NCI-H146 (cell line): Measurements from ENCODE around the gene FBXO46.

Experiments used
- DNase-seq: peaks from one replicate; lab custom pipeline; 2025; lab: John Stamatoyannopoulos, UW

The FBXO46 gene, protein sequence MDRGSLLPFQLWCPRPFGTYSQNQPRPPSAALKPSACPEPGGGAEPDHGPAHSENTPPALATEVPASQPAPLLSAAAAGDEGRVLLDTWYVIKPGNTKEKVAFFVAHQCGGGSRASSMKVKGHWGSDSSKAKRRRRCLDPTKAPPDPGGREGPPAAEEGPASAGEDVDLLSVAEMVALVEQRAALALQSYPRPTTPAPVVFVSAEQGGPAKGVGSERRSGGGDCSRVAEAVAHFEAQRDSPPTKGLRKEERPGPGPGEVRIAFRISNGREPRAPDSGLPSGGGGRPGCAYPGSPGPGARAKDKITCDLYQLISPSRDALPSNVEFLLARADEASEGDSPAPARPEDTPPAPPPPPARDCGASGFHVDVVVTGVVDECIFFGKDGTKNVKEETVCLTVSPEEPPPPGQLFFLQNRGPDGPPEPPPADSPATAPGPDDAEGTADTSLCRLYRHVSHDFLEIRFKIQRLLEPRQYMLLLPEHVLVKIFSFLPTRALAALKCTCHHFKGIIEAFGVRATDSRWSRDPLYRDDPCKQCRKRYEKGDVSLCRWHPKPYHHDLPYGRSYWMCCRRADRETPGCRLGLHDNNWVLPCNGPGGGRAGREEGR

DNA sequence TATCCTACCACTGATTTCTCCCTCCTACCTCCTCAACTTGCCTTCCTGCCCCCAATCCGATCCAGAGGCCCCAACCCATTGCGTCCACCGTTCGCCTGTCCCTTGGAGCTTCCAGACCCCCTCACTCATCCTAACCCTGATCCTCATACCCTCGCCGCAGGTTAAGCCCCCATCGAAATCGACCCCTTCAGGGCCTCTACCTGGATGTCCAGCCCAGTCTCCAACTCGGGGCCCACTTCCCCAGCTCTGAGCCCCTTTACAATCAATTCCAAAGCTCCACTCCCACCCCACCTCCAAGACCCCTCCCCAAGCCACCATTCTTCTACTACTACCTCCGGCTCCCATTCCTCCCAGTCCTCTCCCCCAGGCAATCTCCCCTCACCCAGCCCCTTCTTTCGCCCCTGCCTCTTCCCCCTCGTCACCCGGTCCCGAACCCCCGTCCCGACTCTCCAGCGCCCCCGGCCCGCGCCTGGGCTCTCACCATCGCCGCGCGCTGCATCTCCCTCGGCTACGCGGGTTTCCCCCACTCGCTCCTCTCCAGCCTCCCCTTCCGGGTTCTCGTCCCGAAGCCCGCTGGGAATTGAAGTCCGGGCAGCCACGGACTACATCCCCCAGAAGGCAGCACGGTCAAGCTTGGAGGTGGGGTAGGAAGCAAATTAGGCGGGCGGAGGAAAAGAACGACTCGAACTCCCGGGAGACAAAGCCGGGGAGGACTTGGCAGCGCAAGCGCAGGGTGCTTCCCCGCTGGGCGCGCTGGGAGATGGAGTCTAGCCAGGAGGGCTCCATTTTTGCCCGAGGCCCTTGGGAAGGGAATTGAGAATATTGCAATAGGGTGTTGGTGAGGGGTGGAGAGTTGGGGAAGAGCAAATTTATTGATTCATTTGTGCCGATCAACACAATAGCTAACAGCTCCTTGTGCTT lies at the start of gene FBXO46:
TSS of gene FBXO46 (minus strand) at position 529 of the 921 bp plus-strand sequence. CDS start 17,401 bp downstream, outside the sequence.
- peak; percentile 100 for DNase-seq

DNA sequence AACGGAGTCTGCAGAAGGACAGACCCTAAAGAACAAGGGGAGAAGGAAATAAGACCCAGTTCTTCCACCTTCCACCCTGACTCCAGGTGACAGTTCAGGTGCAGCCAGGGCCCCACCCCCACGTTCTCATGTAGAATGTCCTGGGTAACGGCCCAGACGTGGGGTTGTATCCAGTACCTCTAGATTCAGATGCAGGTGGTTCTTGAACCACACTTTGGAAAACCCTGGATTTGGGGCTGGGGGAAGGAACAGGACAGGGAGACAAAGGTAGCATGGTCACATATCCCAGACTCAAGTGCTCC lies 49.4 kb upstream of the FBXO46 start:
- DNase-seq, result no peak

DNA sequence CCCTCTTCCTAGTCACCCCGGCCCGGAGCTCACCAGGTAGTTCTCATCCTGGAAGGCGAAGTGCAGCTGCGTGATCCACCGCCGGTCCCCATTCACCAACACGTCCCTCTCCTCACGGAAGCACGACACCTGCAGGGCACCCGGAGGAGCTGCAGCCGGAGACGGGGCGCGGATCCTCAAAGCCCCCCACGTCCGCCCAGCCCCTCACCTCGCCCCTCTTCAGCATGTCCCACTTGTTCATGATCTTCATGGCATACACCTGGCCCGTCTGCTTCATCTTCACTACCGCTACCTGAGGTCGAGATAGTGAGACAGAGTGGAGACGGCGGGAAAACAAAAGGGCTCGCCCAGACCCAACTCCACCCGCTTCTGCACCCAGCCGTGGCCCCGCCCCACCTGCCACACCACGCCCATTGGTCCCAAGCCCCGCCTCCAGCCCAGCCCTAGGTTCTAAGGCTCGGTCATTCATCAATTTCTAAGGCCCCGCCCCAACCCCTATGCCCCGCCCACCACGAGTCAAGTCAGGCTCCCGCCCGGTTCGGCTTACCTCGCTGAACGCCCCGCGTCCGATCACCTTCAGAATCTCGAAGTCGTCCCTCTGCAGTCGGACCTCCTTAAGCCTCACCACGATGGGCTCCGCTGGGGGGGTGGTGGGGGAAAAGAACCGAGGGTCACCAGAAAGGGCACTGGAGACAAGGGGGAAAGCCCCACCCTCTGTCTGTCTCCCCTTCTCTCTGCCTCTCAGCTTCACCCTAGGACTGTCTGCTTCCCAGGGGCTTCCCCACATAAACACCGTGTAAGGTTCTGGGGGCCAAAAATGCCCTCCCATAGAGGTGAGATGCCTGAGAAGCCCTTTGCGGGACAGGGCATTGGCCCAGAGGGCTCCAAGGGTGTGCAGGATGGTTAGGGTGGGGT lies 48.8 kb upstream of the FBXO46 start:
- DNase-seq, result peak; percentile 89

DNA sequence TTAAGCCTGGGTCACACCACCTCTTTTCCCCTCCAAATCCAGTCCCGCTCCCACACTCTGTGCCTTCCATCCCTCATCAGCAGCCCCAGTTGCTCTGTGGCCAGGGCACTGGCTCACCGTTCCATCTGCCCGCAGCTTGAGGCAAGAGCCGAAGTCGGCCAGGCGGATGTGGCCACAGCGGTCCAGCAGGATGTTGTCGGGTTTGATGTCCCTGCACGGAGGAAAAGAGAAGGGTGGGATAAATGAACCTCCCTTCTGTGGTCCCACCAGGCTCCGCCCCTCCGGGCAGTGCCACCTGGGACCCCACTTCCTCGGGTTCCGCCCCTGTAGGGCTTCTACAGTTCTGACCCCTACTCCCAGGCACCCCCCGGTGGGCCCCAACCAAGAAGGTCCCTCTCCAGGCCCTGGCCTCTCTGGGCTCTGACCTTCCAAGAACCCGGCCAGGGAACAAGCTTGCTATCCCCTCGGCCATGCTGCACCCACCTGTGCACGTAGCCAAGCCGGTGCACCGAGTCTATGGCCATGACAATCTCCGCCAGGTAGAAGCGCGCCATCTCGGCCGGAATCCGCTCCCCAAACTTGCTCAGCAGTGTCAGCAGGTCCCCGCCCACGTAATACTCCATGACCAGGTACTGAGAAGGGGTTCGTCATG lies 47.4 kb upstream of the FBXO46 start:
- no peak for DNase-seq

DNA sequence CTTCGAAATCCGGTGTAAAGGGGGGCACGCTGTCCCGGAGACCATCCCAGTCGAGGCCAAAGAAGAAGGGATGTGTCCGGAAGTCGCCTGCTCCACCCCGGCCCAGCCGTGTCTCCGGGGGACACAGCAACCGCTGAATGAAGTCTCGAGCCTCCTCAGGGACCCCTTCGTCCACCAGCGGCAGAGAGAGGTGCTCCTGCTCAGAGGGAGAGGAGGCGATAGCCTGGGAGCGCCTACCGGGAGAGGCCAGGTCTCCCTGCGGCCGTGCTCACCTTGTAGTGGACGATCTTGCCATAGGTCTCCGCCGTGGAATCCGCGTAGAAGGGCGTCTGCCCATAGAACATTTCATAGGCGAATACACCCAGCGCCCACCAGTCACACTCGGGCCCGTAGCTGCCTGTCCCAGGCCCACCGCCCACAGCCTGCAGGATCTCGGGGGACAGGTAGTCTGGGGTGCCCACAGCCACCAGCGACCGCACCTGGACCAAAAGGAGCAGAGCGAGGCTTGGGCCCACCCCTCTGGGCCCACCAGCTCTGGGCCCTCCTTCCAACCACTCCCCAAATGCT lies 46.8 kb upstream of the FBXO46 start:
- DNase-seq, result no peak

DNA sequence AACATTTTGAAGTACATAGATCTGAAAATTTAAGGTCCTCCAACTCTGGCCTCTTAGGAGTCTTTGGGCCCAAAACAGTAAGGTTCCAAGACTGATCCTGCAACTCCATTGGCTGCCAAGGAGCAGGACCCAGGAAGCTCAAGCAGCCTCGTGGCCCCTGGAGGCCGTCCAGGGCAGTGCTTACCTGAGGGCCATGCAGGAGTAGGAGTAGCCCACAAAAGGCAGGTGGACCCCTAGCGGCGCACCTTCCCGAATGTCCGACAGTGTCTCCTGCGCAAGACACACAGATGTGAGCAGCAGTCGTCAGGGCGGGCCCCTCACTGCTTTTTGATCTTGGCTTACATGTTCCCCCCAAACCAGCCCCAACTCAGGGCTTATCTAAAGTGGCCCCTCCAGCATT lies 44.1 kb upstream of the FBXO46 start:
- DNase-seq, result no peak

DNA sequence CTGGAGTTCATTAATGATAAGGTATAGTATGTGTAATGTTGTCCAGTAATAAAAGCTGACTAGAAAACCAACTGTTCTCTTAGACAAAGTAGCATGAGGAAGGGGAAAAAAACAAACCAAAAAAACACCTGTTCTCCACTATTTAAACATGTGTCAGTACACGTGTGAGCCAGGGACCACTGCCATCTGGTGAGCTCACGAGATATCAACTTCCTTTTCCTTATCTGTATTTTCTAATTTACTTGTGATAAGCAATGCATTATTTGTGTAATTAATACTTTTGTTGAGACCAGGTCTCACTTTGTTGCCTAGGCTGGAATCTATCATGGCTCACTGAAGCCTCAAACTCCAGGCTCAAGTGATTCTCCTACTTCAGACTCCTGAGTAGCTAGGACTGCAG lies 42.7 kb upstream of the FBXO46 start:
- DNase-seq, result peak; percentile 16

DNA sequence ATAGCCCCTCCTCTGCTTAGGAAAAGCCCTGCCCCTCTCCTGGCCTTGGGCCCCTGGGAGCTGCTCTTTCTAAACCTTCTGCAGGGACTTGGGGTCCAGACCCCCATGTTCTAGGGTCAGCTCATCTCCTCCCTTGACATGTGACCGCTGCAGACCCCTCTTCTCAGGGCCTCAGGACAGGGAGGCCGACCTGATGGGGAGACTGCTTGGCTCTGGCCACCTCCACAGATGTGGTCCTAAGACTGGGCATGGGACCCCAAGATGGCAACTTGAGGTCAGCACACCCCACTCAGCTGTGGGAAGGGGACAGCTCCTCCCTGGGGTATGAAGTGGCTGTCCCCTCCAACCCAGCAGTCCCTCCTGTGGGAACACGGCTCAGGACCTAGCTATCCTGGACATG lies 42.2 kb upstream of the FBXO46 start:
- no peak for DNase-seq

DNA sequence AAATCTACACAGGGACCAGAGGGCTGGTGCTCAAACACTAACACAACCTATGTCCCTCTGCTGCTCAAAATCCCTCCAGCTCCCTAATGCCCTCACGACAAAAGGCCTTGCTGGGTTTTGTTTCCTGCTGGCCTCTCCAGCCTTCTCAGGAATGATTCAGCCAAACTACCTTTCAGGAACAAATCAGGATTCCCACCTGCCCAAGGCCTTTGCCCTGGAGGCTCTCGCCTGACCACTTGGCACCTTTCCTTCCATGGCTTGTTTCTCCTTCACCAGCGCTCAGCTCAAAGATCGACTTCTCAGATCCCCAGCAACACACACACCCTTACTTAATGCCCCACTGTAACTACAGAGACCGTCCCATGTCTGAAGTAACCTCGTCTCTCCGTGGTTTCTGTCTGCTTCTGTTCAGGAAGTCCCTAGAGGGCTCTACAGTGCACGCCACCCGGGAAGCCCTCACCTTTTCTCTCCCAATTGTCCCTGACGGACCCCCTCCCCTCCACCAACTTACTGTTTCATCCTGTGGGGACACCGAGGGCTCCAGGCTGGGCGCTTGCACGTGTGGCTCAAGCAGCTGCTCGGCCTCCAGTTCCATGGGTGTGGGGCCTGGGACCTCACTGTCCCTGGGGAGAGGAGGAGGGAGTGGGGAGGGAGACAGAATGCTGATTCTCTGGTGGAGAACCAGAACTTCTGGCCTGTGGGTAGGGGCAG lies 41.6 kb upstream of the FBXO46 start:
- no peak for DNase-seq

DNA sequence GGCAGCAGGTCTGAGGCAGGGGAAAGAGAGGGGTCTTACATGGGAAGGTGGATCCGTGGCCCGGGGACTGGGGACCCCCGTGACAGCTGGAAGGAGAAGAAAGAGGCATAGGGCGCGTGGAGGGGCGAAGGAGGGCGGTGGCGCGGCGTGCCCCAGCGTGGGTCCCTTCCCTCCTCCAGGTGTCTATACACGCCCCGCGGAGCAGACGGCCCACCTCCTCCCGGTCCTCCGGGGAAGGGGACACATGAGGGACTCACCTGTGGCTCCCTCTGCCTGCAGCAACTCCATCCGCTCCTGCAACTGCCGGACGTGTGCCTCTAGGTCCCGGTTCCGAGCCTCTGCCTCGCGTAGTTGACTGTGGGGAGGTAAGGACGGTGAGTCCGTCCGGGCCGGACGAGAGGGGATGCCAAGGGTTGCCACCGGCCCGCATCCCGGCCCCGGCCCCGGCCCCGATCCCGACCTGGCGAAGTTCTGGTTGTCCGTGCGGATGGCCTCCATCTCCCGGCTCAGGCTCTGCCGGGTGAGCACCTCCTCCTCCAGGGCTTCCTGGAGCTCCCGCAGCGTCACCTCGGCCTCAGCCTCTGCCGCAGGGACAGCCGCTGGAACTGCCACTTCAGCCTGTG lies 40.7 kb upstream of the FBXO46 start:
- DNase-seq, result no peak

DNA sequence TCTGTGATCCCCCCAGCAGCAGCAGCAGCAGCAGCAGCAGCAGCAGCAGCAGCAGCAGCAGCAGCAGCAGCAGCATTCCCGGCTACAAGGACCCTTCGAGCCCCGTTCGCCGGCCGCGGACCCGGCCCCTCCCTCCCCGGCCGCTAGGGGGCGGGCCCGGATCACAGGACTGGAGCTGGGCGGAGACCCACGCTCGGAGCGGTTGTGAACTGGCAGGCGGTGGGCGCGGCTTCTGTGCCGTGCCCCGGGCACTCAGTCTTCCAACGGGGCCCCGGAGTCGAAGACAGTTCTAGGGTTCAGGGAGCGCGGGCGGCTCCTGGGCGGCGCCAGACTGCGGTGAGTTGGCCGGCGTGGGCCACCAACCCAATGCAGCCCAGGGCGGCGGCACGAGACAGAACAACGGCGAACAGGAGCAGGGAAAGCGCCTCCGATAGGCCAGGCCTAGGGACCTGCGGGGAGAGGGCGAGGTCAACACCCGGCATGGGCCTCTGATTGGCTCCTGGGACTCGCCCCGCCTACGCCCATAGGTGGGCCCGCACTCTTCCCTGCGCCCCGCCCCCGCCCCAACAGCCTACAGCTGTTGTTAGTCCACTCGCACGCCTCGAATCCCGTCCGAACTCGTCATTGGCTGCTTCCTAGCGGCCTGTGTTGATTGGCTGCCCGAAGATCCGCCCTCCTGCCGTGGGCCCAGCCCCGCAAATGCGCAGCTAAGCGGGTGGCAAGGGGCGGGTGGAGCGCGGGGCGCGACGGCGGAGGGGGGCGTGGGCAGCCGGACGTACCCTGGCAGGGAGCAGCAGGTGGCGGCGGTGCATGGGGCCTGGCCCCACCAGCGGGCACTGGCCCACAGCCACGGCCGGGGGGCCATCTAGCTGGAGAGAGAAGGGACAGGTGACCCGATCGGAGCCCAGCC lies 39.8 kb upstream of the FBXO46 start:
- peak; percentile 99 for DNase-seq

DNA sequence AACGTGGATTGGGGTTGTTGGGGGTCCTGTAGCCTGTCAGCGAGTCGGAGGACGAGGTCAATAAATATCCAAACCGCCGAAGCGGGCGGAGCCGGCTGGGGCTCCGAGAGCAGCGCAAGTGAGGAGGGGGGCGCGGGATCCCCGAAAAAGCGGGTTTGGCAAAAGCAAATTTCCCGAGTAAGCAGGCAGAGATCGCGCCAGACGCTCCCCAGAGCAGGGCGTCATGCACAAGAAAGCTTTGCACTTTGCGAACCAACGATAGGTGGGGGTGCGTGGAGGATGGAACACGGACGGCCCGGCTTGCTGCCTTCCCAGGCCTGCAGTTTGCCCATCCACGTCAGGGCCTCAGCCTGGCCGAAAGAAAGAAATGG lies 39.1 kb upstream of the FBXO46 start:
- DNase-seq, result peak; percentile 62

DNA sequence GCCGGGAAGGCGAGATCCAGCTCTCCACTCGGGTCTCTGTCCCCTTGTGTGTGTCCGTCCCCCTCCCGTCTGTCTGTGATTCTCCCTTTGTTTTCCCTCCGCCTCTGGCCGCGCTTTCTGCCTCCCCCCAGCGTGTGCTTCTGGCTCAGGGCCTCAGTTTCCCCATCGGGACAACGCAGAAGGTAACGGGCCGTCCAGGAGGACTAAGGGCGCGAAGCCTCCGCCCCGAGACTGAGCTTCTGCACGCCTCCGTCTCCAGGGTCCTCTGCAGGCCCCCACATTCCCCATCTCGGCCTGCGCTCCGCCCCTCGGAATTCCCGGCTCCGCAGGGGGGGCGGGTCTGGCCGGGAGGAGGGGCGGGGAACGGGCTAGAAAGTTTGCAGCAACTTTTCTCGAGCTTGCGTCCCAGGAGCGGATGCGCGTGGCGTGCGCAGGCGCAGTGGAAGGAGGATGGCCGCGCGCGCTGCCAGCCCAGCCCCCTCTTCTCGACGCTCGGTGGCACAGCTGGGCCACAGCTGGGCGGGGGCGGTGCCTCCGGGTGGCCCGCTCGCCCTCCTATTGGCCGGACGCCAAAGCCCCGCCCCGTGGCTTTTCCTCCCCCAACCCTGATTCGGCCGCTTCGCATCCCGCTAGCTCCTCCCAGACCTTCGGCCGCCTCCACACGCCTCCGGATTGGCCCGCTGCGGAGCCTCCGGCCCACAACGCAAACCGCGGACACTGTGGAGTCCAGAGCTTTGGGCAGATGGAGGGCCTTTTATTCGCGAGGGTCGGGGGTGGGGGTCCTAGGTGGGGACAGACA lies 38.5 kb upstream of the FBXO46 start, which contains the start of gene SIX5:
TSS of gene SIX5 (minus strand) at position 269 of the 799 bp plus-strand sequence. CDS start 408 bp downstream, outside the sequence.
- peak; percentile 97 for DNase-seq

DNA sequence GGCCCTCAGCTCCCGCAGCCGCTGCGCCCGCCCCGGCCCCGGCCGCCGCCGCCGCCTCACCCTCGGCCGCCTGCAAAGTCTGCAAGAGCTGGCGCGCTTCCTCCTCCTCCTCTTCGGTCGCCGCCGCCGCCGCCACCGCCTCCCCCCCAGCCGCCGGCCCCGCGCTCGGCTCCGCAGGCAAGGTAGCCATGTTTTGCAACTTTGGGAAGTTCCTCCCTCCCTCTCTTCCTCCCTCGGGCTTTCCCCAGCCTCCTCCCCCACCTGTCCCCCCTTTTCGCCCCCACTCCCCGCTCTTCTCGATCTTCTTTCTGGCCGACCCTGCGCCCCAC lies 37.9 kb upstream of the FBXO46 start:
- DNase-seq, result peak; percentile 58

DNA sequence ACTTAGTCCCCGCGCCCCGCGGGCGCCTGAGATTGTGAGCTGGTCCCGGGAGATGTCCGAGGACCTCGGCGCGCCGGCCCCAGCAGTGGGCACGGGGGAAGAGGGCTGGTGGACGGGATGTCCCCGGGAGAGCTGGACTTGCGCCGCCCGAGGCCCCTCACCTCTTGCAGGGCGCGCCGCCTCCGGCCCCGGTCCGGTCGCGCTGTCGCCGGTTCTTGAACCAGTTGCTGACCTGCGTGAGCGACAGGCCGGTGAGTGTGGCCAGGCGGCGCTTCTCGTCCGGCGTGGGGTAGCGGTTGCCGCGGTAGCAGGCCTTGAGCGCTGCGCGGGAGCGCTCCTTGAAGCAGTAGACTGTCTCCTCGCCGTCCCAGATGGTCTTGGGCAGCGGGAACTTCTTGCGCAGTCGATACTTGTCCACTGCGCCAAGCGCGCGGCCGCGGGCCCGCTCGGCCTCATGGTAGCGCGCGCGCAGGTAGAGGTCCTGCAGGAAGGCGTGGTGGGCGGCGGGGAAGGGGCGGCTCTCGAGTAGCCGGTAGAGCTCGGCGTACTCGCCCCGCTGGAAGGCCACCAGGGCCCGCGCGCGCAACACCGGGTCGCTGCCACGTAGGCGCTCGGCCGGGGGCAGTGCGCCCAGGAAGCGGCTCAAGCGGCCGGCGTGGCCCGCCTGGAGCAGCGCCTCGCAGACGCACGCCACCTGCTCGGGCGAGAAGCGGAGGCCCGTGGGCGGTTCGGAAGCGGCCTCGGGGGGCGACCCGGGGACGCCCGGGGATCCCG lies 37.4 kb upstream of the FBXO46 start:
- DNase-seq, result peak; percentile 66

DNA sequence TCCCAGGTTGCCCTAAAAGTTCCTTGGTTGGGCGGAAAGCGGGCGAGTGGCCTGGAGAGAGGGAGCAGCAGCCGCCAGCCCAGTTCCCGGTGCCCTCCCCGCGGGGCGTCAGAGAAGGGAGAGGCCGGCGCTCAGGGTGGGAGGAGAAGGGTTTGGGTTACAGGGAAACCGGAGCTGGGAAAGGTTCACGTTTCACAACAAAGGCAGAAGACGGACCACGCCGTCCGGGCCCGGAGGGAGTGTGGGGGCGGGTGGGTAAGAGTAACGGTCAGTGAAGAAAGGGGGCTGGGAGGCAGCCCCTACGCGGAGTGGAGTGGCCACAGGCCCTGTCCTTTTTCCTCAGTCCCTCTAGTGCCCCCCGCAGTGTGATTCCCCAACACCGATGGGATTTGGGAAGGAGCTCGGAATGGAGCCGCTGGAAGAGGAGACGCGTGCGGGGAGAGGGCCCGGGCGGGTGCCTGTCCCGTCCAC lies 36.7 kb upstream of the FBXO46 start:
- peak; percentile 46 for DNase-seq

DNA sequence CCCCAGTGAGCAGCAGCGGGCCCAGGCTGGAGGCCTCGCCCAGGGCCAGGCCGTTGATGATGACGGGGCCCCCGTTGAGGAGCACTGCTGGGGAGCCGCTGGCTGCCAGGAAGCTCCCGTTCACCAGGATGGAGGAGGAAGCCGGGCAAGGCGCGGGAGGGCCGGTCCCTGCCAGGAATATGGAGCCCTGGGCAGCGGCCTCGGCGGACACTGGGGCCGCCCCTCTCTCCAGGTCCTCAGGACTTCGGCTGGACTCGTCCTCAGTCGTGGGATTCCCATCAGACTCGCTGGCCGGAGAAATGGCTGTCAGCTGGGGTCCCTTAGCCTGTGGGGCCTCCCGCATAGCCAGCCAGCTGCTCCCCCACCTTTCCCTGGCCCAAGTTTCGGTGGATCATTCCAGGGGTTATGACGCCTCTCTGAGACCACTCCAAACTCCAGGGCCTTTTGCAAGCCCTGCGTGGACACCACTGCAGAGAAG lies 36.2 kb upstream of the FBXO46 start:
- DNase-seq, result no peak
